IMR-90 (cell line): ENCODE data around the gene SERPINB4. TPM values are rescaled to one million over a fixed set of nuclear protein-coding genes. Genes with fewer than 3 reads are reported as not detected.

ENCODE experiments used
- ATAC-seq: fragments of 200-7000 bp; cut with Tn5 transposase; 2 replicates; pipeline ENCODE4 v1.9.1; 2020; ENCODE audit warnings: low read depth, mild to moderate bottlenecking, moderate library complexity
- BruUV-seq: library from RNA; stranded (reverse); fragments of 400-500 nt; replicated peaks from 2 replicates; lab custom pipeline; 2021; lab: Mats Ljungman, UMichigan
- CTCF ChIA-PET: fragments of 300-600 bp; formaldehyde crosslinking; extraction: SDS; loops from one replicate; lab custom pipeline; 2021; ENCODE audit warnings: antibody characterized with exemption; lab: Yijun Ruan, JAX
- POLR2A ChIA-PET: fragments of 300-600 bp; sonication (Branson Sonifier 250); formaldehyde crosslinking; loops from one replicate; lab custom pipeline; 2022; ENCODE audit warnings: antibody characterized with exemption; ENCODE audit not compliant: unreplicated experiment; lab: Charles Lee
- DNase-seq: peaks from one replicate; pipeline ENCODE4 v3.0.0; 2013
- H2AFZ ChIP-seq: replicated peaks from 2 replicates; pipeline ENCODE3; 2013; ENCODE audit warnings: low read length, mild to moderate bottlenecking; ENCODE audit not compliant: poor library complexity
- H2AK5ac ChIP-seq: 2 replicates; pipeline ENCODE4 v1.6.1; 2013; ENCODE audit warnings: low read depth, low read length, inconsistent platforms
- H2AK9ac ChIP-seq: replicated peaks from 2 replicates; pipeline ENCODE3; 2013; ENCODE audit warnings: mild to moderate bottlenecking, low read depth, low read length, moderate library complexity; ENCODE audit not compliant: poor library complexity
- H2BK120ac ChIP-seq: 2 replicates; pipeline ENCODE4 v1.6.1; 2013; ENCODE audit warnings: low read depth, low read length, inconsistent platforms
- H2BK15ac ChIP-seq: 3 replicates; pipeline ENCODE4 v1.6.1; 2013; ENCODE audit warnings: low read depth, low read length, inconsistent platforms
- H2BK20ac ChIP-seq: 2 replicates; pipeline ENCODE4 v1.6.1; 2013; ENCODE audit warnings: low read depth, mild to moderate bottlenecking, inconsistent platforms, low read length, moderate library complexity
- H2BK5ac ChIP-seq: 2 replicates; pipeline ENCODE4 v1.6.1; 2013; ENCODE audit warnings: mild to moderate bottlenecking, low read depth, low read length, inconsistent platforms; ENCODE audit not compliant: poor library complexity, severe bottlenecking
- H3K14ac ChIP-seq: replicated peaks from 2 replicates; pipeline ENCODE4 v1.6.1; 2013; ENCODE audit warnings: low read depth, low read length, inconsistent platforms
- H3K18ac ChIP-seq: 2 replicates; pipeline ENCODE4 v1.6.1; 2013; ENCODE audit warnings: low read depth, low read length, control low read depth
- H3K23ac ChIP-seq: 2 replicates; pipeline ENCODE4 v1.6.1; 2013; ENCODE audit warnings: low read depth, low read length, inconsistent platforms
- H3K27ac ChIP-seq: 2 replicates; pipeline ENCODE4 v1.5.1; 2013; ENCODE audit warnings: mild to moderate bottlenecking, control low read depth, low read length; ENCODE audit not compliant: insufficient read depth
- H3K27me3 ChIP-seq: 2 replicates; pipeline ENCODE4 v1.6.1; 2013; ENCODE audit warnings: low read length; ENCODE audit not compliant: control insufficient read depth, insufficient read depth
- H3K36me3 ChIP-seq: 2 replicates; pipeline ENCODE4 v1.6.1; 2013; ENCODE audit warnings: low read length, mixed read lengths; ENCODE audit not compliant: control insufficient read depth, insufficient read depth
- H3K4ac ChIP-seq: 2 replicates; pipeline ENCODE4 v1.6.1; 2013; ENCODE audit warnings: low read depth, low read length, inconsistent platforms
- H3K4me1 ChIP-seq: 2 replicates; pipeline ENCODE4 v1.6.1; 2013; ENCODE audit warnings: low read length, mixed read lengths; ENCODE audit not compliant: control insufficient read depth, insufficient read depth
- H3K4me2 ChIP-seq: 2 replicates; pipeline ENCODE4 v1.6.1; 2013; ENCODE audit warnings: low read depth, mild to moderate bottlenecking, control low read depth, low read length, moderate library complexity
- H3K4me3 ChIP-seq: 2 replicates; pipeline ENCODE4 v1.5.1; 2013; ENCODE audit warnings: low read depth, mild to moderate bottlenecking, control low read depth, low read length, moderate library complexity; ENCODE audit not compliant: insufficient read depth
- H3K56ac ChIP-seq: 2 replicates; pipeline ENCODE4 v1.6.1; 2013; ENCODE audit warnings: low read length, inconsistent platforms; ENCODE audit not compliant: insufficient read depth; ENCODE audit errors: extremely low read depth
- H3K79me1 ChIP-seq, 2 experiments: 2 replicates each; pipeline ENCODE4 v1.6.1; 2013; ENCODE audit warnings: low read length in 2 of 2, inconsistent platforms in 1 of 2, low read depth in 1 of 2
- H3K9ac ChIP-seq: 2 replicates; pipeline ENCODE4 v1.6.1; 2013; ENCODE audit warnings: low read depth, low read length, control low read depth
- H3K9me1 ChIP-seq: 2 replicates; pipeline ENCODE4 v1.6.1; 2013; ENCODE audit warnings: low read length, inconsistent platforms; ENCODE audit not compliant: insufficient read depth
- H3K9me3 ChIP-seq: 2 replicates; pipeline ENCODE4 v1.6.1; 2013; ENCODE audit warnings: low read length; ENCODE audit not compliant: control insufficient read depth, insufficient read depth
- H4K20me1 ChIP-seq: 2 replicates; pipeline ENCODE4 v1.6.1; 2013; ENCODE audit warnings: low read length, inconsistent platforms; ENCODE audit not compliant: insufficient read depth
- H4K5ac ChIP-seq: 2 replicates; pipeline ENCODE4 v1.6.1; 2013; ENCODE audit warnings: mild to moderate bottlenecking, low read depth, low read length, control low read depth
- H4K8ac ChIP-seq, 2 experiments: 2 replicates each; pipeline ENCODE4 v1.6.1; 2013; ENCODE audit warnings: low read depth in 2 of 2, low read length in 2 of 2, control low read depth in 1 of 2, inconsistent platforms in 1 of 2
- H4K91ac ChIP-seq: 2 replicates; pipeline ENCODE4 v1.6.1; 2013; ENCODE audit warnings: low read depth, low read length, inconsistent platforms; ENCODE audit not compliant: insufficient read depth
- MAFK ChIP-seq: IDR thresholded peaks from 2 replicates; pipeline ENCODE4 v1.6.1; 2012; ENCODE audit warnings: low read depth, low read length, improper control_type of control experiment
- MAZ ChIP-seq: IDR thresholded peaks from 2 replicates; pipeline ENCODE4 v1.6.1; 2012; ENCODE audit warnings: low read depth, mild to moderate bottlenecking, low read length, improper control_type of control experiment, moderate library complexity, borderline replicate concordance
- MXI1 ChIP-seq: IDR thresholded peaks from 2 replicates; pipeline ENCODE4 v1.6.1; 2012; ENCODE audit warnings: low read depth, mild to moderate bottlenecking, low read length, moderate library complexity, borderline replicate concordance
- SMC3 ChIP-seq: fragments of 150-350 bp; IDR thresholded peaks from 2 replicates; pipeline ENCODE4 v1.6.1; 2016; ENCODE audit warnings: low read depth, mild to moderate bottlenecking, antibody characterized with exemption, low read length, moderate library complexity
- WGBS, 2 experiments: methylation state at CpG; one replicate each; pipeline versions ENCODE4 v1.1.5 to v1.1.7; 2013; ENCODE audit warnings: missing lambda C conversion rate in 2 of 2; ENCODE audit not compliant: insufficient read length in 1 of 2; ENCODE audit errors: extremely low coverage in 2 of 2; 5-methylcytosine and 5-hydroxymethylcytosine counted together
- dilution Hi-C: fragments of 300-500 bp; cut with HindIII; formaldehyde crosslinking; loops from one replicate; pipeline ENCODE4 v1.14.3; 2018; ENCODE audit warnings: low sequenced_read_pairs; ENCODE audit not compliant: unreplicated experiment
- in situ Hi-C: fragments of 300-500 bp; cut with MboI; formaldehyde crosslinking; loops from 3 replicates; pipeline ENCODE4 v1.14.3; 2019; ENCODE audit warnings: low sequenced_read_pairs, inconsistent platforms, mixed read lengths
- intact Hi-C: fragments of 100-400 bp; cut with micrococcal nuclease; formaldehyde crosslinking; loops from 2 replicates; pipeline ENCODE4 v1.10.0; 2022
- polyA plus RNA-seq, 3 experiments: library from polyadenylated mRNA; depleted of rRNA; stranded (reverse); fragments of >200 nt; gene quantifications; 2 replicates each; pipeline ENCODE4 v1.2.3, GENCODE V29; 2012; ENCODE audit warnings: low replicate concordance in 1 of 3
- total RNA-seq: library from RNA; depleted of rRNA; stranded (reverse); fragments of >200 nt; gene quantifications from 2 replicates; pipeline ENCODE4 v1.2.3, GENCODE V29; 2012
- TF ChIP-seq, protein P1 (sequence below): fragments of 150-350 bp; IDR thresholded peaks from 2 replicates; pipeline ENCODE4 v1.6.1; 2017; ENCODE audit warnings: mild to moderate bottlenecking, antibody characterized with exemption, low read length, low read depth

SERPINB4 gene
- total and polyA plus RNA-seq, 2 of the 4 experiments (the other 2 are of a cell fraction): not detected

DNA sequence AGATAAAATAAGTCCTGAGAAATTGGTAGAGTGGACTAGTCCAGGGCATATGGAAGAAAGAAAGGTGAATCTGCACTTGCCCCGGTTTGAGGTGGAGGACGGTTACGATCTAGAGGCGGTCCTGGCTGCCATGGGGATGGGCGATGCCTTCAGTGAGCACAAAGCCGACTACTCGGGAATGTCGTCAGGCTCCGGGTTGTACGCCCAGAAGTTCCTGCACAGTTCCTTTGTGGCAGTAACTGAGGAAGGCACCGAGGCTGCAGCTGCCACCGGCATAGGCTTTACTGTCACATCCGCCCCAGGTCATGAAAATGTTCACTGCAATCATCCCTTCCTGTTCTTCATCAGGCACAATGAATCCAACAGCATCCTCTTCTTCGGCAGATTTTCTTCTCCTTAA lies 47.1 kb downstream of the SERPINB4 start:
- Histone ChIP-seq H3K79me1 (no peaks in the 10 kb centered on the region), H3K23ac (no peak overlapping the region), H3K56ac (no peak overlapping the region), H4K8ac (no peak overlapping the region), H2AK5ac (no peak overlapping the region), H3K9ac (no peak overlapping the region), H2BK15ac (no peak overlapping the region), H3K14ac (no peak overlapping the region), H3K9me1 (no peaks in the 10 kb centered on the region), H4K20me1 (no peaks in the 10 kb centered on the region), H3K36me3 (no peaks in the 10 kb centered on the region), H3K27me3 (no peaks in the 10 kb centered on the region; the same call in 1 of the 2 replicates), H4K91ac (no peak overlapping the region), H2AFZ (no peak overlapping the region), H3K9me3 (no peaks in the 10 kb centered on the region), H3K4me1 (no peaks in the 10 kb centered on the region), H2AK9ac (no peak overlapping the region), H2BK20ac (no peak overlapping the region), H3K4me2 (no peak overlapping the region), H3K18ac (no peak overlapping the region), H2BK5ac (no peak overlapping the region), H2BK120ac (no peak overlapping the region), H3K27ac (no peak overlapping the region), H3K4ac (no peak overlapping the region), H4K5ac (no peak overlapping the region), H3K4me3 (no peak overlapping the region)
- in situ Hi-C loops: no loop called here
- no TSS peak for BruUV-seq
- dilution Hi-C loops: no loop called here
- DNase-seq (no peak), ATAC-seq (no peak)
- intact Hi-C loops: no loop called here
- ChIA-PET POLR2A (no interaction called here), CTCF (no interaction called here)
- 68% methylated on average over 13 of the region's 14 CpGs; no CpG with 5 or more reads in 1 of the 2 experiments for WGBS, 2 experiments
- no peak for TF ChIP-seq SMC3
- TF ChIP-seq MAZ: no peak
- TF ChIP-seq, protein P1, sequence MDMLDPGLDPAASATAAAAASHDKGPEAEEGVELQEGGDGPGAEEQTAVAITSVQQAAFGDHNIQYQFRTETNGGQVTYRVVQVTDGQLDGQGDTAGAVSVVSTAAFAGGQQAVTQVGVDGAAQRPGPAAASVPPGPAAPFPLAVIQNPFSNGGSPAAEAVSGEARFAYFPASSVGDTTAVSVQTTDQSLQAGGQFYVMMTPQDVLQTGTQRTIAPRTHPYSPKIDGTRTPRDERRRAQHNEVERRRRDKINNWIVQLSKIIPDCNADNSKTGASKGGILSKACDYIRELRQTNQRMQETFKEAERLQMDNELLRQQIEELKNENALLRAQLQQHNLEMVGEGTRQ: no peak
- TF ChIP-seq MXI1: no peak
- no peak for TF ChIP-seq MAFK
